Measurements from ENCODE around the gene NME1. TPM values are rescaled to one million over a fixed set of nuclear protein-coding genes. Genes with fewer than 3 reads are reported as not detected.
A peak's percentile ranks its signal among the peaks of the same experiment; 100 is the strongest.

NME1 gene
- total and polyA plus RNA-seq, 7 donors, result 12.5 to 153 (median 37.7) TPM

GRCh38 chr17:51165680-51166197 lies 12.4 kb downstream of the NME1 start:
- peak overlapping the region; percentile 83 to 99 (median 95) for H3K4me3 ChIP-seq
- H3K27me3 ChIP-seq, result no peaks in the 10 kb centered on the region
- peak; percentile 73 for DNase-seq
- intact Hi-C loops (cut with DNase I), result loop anchor here (1.0 to 5.0 kb wide), 2 partner anchors 45 to 97 kb away; partner anchors contain the start of genes MBTD1, SPAG9 and UTP18
- no peaks in the 10 kb centered on the region for H3K9me3 ChIP-seq
- no peak for TF ChIP-seq CTCF (IDR thresholded peaks at IDR 0.05)
- TF ChIP-seq POLR2A (IDR thresholded peaks at IDR 0.05), result peak in 1 of 2 donors; percentile 59
- no peak for TF ChIP-seq EP300 (IDR thresholded peaks at IDR 0.05)
- peaks cover 0 to 16% (median 14%) of the 10 kb centered on the region in 4 donors for H3K4me1 ChIP-seq
- WGBS, 2 donors, result 7 to 18% methylated on average over 21 of the region's 21 CpGs
- peak overlapping the region; percentile 97 to 99 (median 98) for H3K27ac ChIP-seq
- peaks cover under 1 to 39% (median 6%) of the 10 kb centered on the region in 4 donors for H3K36me3 ChIP-seq

- H3K27ac ChIP-seq, result peak within 1 kb of the TSS; percentile 97 to 99 (median 98)
- peaks cover 4 to 39% (median 7%) of the 10 kb centered on the region in 4 donors for H3K36me3 ChIP-seq
- no peaks in the 10 kb centered on the region for H3K9me3 ChIP-seq
- DNase-seq, result peak; percentile 95
- H3K4me3 ChIP-seq, result peak within 1 kb of the TSS; percentile 83 to 99 (median 95)
- H3K4me1 ChIP-seq, result peaks cover 0 to 16% (median 14%) of the 10 kb centered on the region in 4 donors
- WGBS, 2 donors, result 0% methylated on average over 98 of the region's 98 CpGs
- H3K27me3 ChIP-seq, result no peaks in the 10 kb centered on the region
- TF ChIP-seq EP300 (IDR thresholded peaks at IDR 0.05) (no peak), CTCF (IDR thresholded peaks at IDR 0.05) (peak in 1 of 4 experiments; percentile 20), POLR2AphosphoS5 (IDR thresholded peaks at IDR 0.05) (peak; percentile 73 to 86 (median 82)), POLR2A (IDR thresholded peaks at IDR 0.05) (no peak)
- intact Hi-C loops (cut with DNase I), result loop anchor here (1.0 to 5.0 kb wide), 2 partner anchors 46 to 96 kb away; partner anchors contain the start of genes MBTD1, SPAG9 and UTP18
Observed at GRCh38 chr17:51166198-51166986, 13.0 kb downstream of the NME1 start, which contains the start of gene NME2. TSS of gene NME2 (plus strand) at chr17:51166411. CDS start at chr17:51166831, 420 bp downstream.

- TF ChIP-seq CTCF (IDR thresholded peaks at IDR 0.05), result peak; percentile 21 to 64 (median 46)
- no peak for TF ChIP-seq POLR2AphosphoS5 (IDR thresholded peaks at IDR 0.05)
- TF ChIP-seq POLR2A (IDR thresholded peaks at IDR 0.05), result no peak
- TF ChIP-seq EP300 (IDR thresholded peaks at IDR 0.05), result no peak
- DNase-seq, result no peak
- peaks cover 0 to 16% (median 14%) of the 10 kb centered on the region in 4 donors for H3K4me1 ChIP-seq
- peak overlapping the region; percentile 97 to 99 (median 98) for H3K27ac ChIP-seq
- H3K4me3 ChIP-seq, result peak overlapping the region; percentile 83 to 99 (median 95)
- no peaks in the 10 kb centered on the region for H3K27me3 ChIP-seq
- 6 to 12% methylated on average over 42 of the region's 42 CpGs for WGBS, 2 donors
- H3K36me3 ChIP-seq, result peaks cover 0 to 39% (median 10%) of the 10 kb centered on the region in 4 donors
- intact Hi-C loops (cut with DNase I), result loop anchor here (1.0 to 5.0 kb wide), 2 partner anchors 47 to 95 kb away; partner anchors contain the start of genes MBTD1, SPAG9 and UTP18
- no peaks in the 10 kb centered on the region for H3K9me3 ChIP-seq
Observed at GRCh38 chr17:51166987-51167931, 13.9 kb downstream of the NME1 start.

GRCh38 chr17:51169340-51169739 lies 16.0 kb downstream of the NME1 start:
- TF ChIP-seq POLR2AphosphoS5 (IDR thresholded peaks at IDR 0.05), result no peak
- TF ChIP-seq CTCF (IDR thresholded peaks at IDR 0.05), result no peak
- no peak for TF ChIP-seq POLR2A (IDR thresholded peaks at IDR 0.05)
- TF ChIP-seq EP300 (IDR thresholded peaks at IDR 0.05), result no peak
- WGBS, 2 donors, result 89 to 100% methylated on average over 1 of the region's 1 CpG
- intact Hi-C loops (cut with DNase I), result loop anchor here (5.0 kb wide), 1 partner anchor 93 kb away; the partner anchor contains the start of genes MBTD1 and UTP18

More at GRCh38 chr17:51169340-51169739, 16.0 kb downstream of the NME1 start:
- H3K27ac ChIP-seq, result no peak overlapping the region
- no peak for DNase-seq
- H3K4me1 ChIP-seq, result peaks cover 0 to 16% (median 14%) of the 10 kb centered on the region in 4 donors
- H3K36me3 ChIP-seq, result peaks cover 0 to 54% (median 11%) of the 10 kb centered on the region in 4 donors
- H3K9me3 ChIP-seq, result no peaks in the 10 kb centered on the region
- H3K27me3 ChIP-seq, result no peaks in the 10 kb centered on the region
- H3K4me3 ChIP-seq, result no peak overlapping the region

All from sigmoid colon (tissue), 7 donors.